GM21515 (cell line): ENCODE measurements around the gene DHCR24.

Source experiments
- ATAC-seq: cut with Tn5 transposase; IDR thresholded peaks from one replicate; pipeline ENCODE4 v1.9.1; 2021; ENCODE audit not compliant: unreplicated experiment

The DHCR24 gene

GRCh38 chr1:54846716-54847284 lies 40.2 kb downstream of the DHCR24 start:
- no peak for ATAC-seq

DNA sequence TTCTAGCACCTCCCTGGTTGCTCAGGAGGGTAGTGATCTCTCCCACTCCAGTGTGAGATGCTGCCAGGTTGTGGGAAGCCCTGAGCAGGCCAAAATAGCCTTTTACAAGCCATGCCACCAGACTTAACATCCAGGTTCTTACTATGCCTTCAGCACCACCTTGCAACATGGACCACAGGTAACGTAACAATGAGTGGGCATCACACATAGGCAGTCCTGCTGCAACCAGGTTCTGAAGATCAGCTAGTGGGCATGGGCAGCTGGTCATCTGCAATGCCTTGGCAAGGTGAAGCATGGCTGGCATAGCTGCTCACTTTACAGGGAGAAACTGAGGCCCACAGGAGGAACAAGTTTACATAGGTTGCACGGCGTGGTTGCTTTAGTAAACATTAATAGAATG lies 40.7 kb downstream of the DHCR24 start:
- no peak for ATAC-seq

GRCh38 chr1:54845772-54846171 lies 41.2 kb downstream of the DHCR24 start:
- no peak for ATAC-seq

DNA sequence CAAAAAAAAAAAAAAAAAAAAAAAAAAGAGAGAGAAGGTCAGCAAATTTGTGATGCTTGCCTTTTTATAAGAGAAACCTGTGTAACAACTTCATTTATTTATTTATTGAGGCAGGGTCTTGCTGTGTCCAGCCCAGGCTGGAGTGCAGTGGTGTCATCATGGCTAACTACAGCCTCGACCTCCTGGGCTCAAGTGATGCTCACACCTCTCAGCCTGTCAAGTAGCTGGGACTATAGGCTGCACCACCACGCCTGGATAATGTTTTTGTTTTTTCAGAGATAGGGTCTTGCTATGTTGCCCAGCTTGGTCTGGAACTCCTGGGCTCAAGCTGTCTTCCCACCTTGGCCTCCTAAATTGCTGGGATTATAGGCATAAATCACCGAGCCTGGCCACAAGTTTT lies 42.4 kb downstream of the DHCR24 start:
- ATAC-seq: no peak

- ATAC-seq: no peak
Observed at GRCh38 chr1:54843449-54843848, 43.5 kb downstream of the DHCR24 start.

GRCh38 chr1:54842963-54843362 lies 44.0 kb downstream of the DHCR24 start:
- ATAC-seq: no peak

- ATAC-seq: no peak
Observed at GRCh38 chr1:54842206-54842915, 44.6 kb downstream of the DHCR24 start.

DNA sequence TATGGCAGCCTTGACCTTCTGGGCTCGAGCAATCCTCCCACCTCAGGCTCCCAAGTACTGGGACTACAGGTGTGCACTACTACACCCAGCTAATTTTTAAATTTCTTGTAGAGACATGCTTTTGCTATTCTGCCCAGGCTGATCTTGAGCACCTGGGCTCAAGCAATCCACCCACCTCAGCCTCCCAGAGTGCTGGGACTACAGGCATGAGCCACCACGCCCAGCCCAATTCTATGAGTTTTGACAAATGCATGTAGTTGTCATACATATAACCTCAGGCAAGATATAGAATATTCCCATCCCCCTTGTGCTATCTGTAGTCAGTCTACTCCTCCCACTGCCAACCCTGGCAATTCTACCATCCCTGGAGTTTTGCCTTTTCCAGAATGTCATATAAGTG lies 47.2 kb downstream of the DHCR24 start:
- no peak for ATAC-seq

DNA sequence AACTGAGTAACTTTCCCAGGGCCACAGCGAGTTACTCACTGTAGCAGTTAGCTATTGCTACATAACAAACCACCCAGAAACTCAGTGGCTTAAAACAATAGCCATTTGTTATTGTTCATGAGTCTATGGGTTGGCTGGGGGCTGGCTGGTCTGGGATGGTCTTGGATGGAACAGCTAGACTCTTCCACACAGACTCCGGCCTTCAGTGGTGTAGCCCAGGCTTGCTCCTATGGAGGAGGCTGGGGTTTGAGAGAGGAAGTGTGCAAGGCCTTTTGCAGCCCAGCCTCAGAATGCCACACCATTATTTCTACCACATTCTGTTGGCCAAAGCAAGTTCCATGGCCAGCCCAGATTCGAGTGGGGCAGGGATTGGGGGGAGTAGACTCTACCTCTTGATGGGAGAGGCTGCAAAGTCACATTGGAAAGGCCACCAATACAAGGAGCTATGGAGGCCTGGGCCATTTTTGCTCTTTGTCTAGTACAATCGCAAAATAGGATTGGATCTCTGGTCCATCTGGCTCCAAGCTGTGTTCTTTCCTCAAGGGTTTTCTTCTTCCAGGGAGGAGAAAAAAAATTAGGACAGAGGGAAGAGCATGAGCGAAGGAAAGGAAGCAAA lies 48.3 kb downstream of the DHCR24 start:
- no peak for ATAC-seq

GRCh38 chr1:54837002-54837853 lies 49.8 kb downstream of the DHCR24 start:
- no peak for ATAC-seq

- ATAC-seq: no peak
Observed at GRCh38 chr1:54836594-54836993, 50.4 kb downstream of the DHCR24 start.

DNA sequence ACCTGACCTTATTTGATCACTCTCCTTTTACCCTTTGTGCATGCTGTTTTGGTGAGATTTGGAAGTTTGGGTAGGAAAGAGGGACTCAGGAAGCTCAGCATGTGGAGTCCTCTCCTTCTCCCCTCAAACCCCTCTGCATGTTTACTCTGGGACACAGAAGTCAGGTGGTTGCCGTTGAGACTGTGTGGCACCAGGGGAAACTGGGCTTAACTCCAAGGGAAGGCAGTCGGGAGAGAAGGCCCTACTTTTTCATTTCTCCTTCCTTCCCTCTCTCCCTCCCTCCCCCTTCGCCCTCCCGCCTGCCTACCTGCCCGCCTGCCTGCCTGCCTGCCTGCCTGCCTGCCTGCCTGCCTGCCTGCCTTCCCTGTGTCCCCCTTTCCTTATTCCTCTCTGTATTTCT lies 51.0 kb downstream of the DHCR24 start:
- no peak for ATAC-seq

GRCh38 chr1:54835131-54835898 lies 51.7 kb downstream of the DHCR24 start:
- no peak for ATAC-seq

DNA sequence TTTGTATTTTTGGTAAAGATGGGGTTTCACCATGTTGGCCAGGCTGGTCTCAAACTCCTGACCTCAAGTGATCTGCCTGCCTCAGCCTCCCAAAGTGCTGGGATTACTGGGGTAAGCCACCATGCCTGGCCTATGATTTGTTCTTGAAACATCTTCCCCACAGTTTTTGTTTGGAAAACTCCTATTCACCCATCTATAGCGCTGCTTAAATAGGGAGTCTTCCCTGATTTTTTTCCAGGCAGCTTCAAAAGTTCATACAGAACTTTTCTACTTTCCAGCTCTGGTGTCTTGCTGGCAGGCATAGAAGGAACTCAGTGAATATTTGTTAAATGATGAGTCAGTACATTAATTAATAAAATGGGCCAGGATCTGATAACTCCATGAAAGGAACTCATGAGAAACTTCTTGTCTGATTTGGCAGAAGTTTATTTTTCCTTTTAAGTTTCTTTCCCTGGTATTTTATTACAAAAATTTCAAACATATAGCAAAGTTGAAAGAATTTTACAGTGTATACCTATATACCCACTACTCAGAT lies 52.9 kb downstream of the DHCR24 start:
- ATAC-seq: no peak

DNA sequence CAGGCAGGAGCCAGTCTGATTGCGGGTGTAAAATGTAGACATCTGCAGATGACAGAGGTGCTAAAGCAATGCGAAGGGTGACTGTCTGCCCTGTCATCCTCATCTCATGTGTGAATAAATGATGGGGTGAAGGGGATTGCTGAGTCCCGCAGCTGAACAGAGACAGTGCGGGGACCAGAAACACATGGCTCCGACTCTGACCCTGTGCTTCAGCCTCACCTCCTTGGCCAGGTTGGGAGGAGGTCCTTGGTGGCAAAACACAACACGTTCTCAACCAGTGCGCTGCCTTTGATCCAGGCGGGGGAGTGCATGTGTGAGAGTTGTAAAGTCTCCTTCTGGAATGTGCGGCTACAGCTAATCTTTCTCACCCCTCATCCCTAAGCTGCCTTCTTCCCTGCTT lies 53.9 kb downstream of the DHCR24 start:
- no peak for ATAC-seq

GRCh38 chr1:54826226-54826816 lies 60.7 kb downstream of the DHCR24 start:
- no peak for ATAC-seq

DNA sequence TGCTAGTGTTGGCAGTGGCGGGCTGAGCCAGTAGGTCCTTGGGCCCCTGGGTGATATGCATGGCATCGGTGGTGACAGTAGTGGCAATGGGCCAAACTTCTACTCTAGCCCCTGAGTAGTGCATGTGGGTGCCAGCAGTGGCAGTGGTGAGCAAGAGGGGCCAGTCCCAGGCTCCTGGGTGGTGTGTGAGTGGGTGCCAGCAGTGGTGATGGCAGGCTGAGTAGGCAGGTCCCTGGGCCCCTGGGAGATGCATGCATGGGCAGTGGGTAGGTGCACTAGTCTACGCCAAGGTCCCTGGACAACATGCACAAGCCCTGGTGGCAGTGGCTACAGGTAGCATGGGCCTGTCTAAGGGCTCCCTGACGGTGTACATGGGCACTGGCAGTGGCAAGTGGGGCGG lies 61.3 kb downstream of the DHCR24 start:
- no peak for ATAC-seq

- ATAC-seq: no peak
Observed at GRCh38 chr1:54823670-54824069, 63.3 kb downstream of the DHCR24 start.

DNA sequence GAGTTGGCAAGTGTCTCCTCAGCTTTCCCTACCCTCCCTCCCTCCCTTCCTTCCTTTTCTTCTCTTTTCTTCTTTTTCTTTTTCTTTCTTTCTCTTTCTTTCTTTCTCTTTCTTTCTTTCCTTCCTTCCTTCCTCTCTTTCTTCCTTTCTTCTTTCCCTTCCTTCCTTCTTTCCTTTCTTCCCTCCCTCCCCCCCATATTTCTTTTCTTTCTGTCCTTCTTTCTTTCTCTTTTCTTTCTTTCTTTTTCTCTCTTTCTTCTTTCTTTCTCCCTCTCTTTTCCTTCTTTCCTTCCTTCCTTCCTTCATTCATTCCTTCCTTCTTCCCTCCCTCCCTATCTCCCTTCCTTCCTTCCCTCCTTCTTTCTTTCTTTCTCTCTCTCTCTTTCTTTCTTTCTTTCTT lies 67.3 kb downstream of the DHCR24 start:
- ATAC-seq: no peak

DNA sequence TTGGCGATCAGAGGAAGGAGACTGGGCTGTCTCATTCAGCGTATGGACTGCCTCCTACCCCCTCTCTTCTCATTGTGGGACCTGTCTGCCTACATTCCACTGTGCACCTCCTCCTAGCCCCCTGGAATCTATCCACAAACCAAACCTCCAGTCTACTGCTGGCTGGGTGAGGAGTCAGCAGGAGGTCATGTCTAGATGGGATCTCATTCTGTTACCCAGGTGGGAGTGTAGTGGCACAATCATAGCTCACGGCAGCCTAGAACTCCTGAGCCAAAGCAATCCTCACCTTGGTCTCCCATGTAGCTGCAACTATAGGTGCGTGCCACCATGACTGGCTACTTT lies 67.8 kb downstream of the DHCR24 start:
- no peak for ATAC-seq
